Measurements from ENCODE around the gene LBR.

DNA sequence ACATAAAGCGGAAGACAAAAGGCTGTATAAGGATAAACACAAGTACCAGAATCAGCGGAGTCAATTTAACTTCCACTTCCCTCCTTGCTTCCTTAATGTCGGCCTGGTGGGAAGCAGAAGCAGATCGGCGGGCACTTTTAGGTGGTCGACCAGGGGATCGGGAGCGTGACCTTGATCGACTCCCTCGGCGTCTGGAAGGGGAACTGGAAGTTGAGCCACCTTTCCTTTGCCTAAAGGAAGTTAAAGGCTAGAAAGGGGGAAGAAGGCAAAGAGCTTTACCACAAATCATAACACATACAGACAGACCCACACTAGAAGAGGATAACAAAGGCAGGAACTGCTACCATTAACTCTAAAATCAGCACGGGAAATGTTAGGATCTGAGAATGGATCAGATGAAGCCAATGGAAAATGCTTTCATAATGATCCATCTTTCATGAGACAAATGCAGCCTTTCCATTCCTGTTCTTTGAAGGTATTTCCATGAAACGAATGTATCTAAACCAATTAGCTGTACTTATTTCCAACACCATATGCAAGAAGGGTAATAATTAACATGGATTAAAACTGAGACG is 5.7 kb downstream of the LBR start:
- TF ChIP-seq POLR2A (IDR thresholded peaks at IDR 0.05; ENCODE audit: low read depth, low read length) (no peak), TAF1 (IDR thresholded peaks at IDR 0.05; ENCODE audit: low read depth, low read length) (no peak), POLR2AphosphoS5 (IDR thresholded peaks at IDR 0.05; ENCODE audit: low read depth, low read length) (no peak), POU2F2 (IDR thresholded peaks at IDR 0.05; ENCODE audit: low read depth, low read length) (no peak), PAX5 (IDR thresholded peaks at IDR 0.05; ENCODE audit: insufficient read depth, low read length, severe bottlenecking) (no peak)

Data from GM12891 (cell line).